Peyer's patch (tissue), 4 donors: ENCODE measurements around the gene LAMC2.

Experiments used
- POLR2A ChIP-seq, 2 donors: fragments of 450-650 bp; IDR thresholded peaks; one replicate each; pipeline ENCODE4 v1.5.1; 2017; ENCODE audit warnings: antibody characterized with exemption in 2 of 2, mild to moderate bottlenecking in 2 of 2, moderate library complexity in 2 of 2
- TF ChIP-seq, protein P1 (sequence below), 6 experiments: fragments of 450-650 bp in 4 of 6; fragments of 200-600 bp in 2 of 6; sonication (generic) in 1 of 6; IDR thresholded peaks; one replicate each; pipeline ENCODE4 v1.5.1; 2017 to 2019; ENCODE audit warnings: antibody characterized with exemption in 6 of 6, mild to moderate bottlenecking in 3 of 6, moderate library complexity in 1 of 6

DNA sequence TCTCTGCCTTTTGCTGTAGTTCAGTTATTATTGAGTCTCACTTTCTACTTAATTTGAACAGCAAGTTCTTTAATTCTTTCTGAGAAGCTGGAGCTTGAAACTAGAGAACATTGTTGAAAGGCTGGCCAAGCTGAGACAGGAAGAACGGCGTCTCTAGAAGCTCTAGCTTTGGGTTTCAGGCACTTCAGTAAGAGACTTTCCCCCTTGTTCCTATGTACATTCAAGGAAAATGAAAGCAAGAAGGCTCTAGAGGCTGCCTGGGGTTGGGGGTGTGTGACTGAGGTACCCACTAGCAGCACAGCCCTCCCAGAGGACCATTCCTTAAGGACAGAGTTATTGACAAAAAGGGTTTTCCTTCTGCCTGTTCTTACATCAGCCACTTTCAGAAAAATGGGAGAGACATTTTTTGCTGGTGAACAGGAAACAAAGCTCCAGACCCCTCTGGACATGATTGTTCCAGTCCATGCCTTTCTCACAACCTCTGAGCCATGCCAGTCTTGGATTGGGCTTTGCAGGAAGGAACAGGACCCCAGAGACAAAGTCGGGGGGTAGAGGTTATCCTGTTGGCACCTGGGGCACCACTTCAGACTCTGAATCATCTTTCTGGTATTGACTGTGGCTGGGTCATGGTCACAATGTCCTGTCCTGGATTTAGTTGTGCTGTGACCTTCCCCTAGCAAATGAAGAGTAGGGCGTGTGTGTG is 63.1 kb downstream of the LAMC2 start:
- no peak for TF ChIP-seq POLR2A (IDR thresholded peaks at IDR 0.05)
- TF ChIP-seq, protein P1, sequence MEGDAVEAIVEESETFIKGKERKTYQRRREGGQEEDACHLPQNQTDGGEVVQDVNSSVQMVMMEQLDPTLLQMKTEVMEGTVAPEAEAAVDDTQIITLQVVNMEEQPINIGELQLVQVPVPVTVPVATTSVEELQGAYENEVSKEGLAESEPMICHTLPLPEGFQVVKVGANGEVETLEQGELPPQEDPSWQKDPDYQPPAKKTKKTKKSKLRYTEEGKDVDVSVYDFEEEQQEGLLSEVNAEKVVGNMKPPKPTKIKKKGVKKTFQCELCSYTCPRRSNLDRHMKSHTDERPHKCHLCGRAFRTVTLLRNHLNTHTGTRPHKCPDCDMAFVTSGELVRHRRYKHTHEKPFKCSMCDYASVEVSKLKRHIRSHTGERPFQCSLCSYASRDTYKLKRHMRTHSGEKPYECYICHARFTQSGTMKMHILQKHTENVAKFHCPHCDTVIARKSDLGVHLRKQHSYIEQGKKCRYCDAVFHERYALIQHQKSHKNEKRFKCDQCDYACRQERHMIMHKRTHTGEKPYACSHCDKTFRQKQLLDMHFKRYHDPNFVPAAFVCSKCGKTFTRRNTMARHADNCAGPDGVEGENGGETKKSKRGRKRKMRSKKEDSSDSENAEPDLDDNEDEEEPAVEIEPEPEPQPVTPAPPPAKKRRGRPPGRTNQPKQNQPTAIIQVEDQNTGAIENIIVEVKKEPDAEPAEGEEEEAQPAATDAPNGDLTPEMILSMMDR (IDR thresholded peaks at IDR 0.05), result no peak
